Peyer's patch (tissue), 4 donors: Measurements from ENCODE around the gene ASCL5. TPM values are rescaled to one million over a fixed set of nuclear protein-coding genes. Genes with fewer than 3 reads are reported as not detected.

Source experiments
- DNase-seq, 3 donors: peaks; one replicate each; pipeline ENCODE4 v3.0.0-alpha.2; 2017 to 2019
- H3K27ac ChIP-seq, 4 donors: fragments of 200-600 bp; sonication (generic); one replicate each; pipeline ENCODE4 v1.5.1; 2016 to 2019
- H3K27me3 ChIP-seq, 2 donors: fragments of 200-600 bp; sonication (generic); one replicate each; pipeline ENCODE4 v1.5.1; 2019
- H3K36me3 ChIP-seq, 3 donors: fragments of 200-600 bp; sonication (generic); one replicate each; pipeline ENCODE4 v1.5.1; 2016 to 2019
- H3K4me1 ChIP-seq, 4 donors: fragments of 200-600 bp; sonication (generic); one replicate each; pipeline ENCODE4 v1.5.1; 2016 to 2019
- H3K4me3 ChIP-seq, 4 donors: fragments of 200-600 bp; sonication (generic); 1 replicate in 3 of 4; 2 replicates in 1 of 4; pipeline ENCODE4 v1.5.1; 2016 to 2019; ENCODE audit warnings: mild to moderate bottlenecking in 1 of 4
- H3K9me3 ChIP-seq, 4 donors: fragments of 200-600 bp; sonication (generic); one replicate each; pipeline ENCODE4 v1.5.1; 2016 to 2019; ENCODE audit warnings: mild to moderate bottlenecking in 1 of 4
- CTCF ChIP-seq, 6 experiments: fragments of 450-650 bp in 4 of 6; fragments of 200-600 bp in 2 of 6; sonication (generic) in 1 of 6; IDR thresholded peaks; one replicate each; pipeline ENCODE4 v1.5.1; 2017 to 2019; ENCODE audit warnings: antibody characterized with exemption in 6 of 6, mild to moderate bottlenecking in 3 of 6, moderate library complexity in 1 of 6
- POLR2A ChIP-seq, 2 donors: fragments of 450-650 bp; IDR thresholded peaks; one replicate each; pipeline ENCODE4 v1.5.1; 2017; ENCODE audit warnings: antibody characterized with exemption in 2 of 2, mild to moderate bottlenecking in 2 of 2, moderate library complexity in 2 of 2
- total RNA-seq, 4 donors: library from RNA; depleted of rRNA; stranded (reverse); fragments of >200 nt; gene quantifications; one replicate each; pipeline ENCODE4 v1.1.0, GENCODE V29; 2016

ASCL5 gene
- total RNA-seq, 4 donors from 2014 or later, result not detected

- TF ChIP-seq CTCF (IDR thresholded peaks at IDR 0.05) (no peak), POLR2A (IDR thresholded peaks at IDR 0.05) (no peak)
- no peaks in the 10 kb centered on the region for H3K27me3 ChIP-seq
- no peaks in the 10 kb centered on the region for H3K9me3 ChIP-seq
- peak overlapping the region in 3 of 4 donors; percentile 52 to 84 (median 64) for H3K4me3 ChIP-seq
- no peak for DNase-seq
- peak overlapping the region in 1 of 4 donors; percentile 55 for H3K27ac ChIP-seq
- peaks cover 0 to 6% (median 0%) of the 10 kb centered on the region in 4 donors for H3K4me1 ChIP-seq
- H3K36me3 ChIP-seq, result no peaks in the 10 kb centered on the region
Observed at GRCh38 chr1:201113451-201114244, 13.3 kb downstream of the ASCL5 start.

GRCh38 chr1:201112926-201113325, 14.1 kb downstream of the ASCL5 start:
- H3K36me3 ChIP-seq, result no peaks in the 10 kb centered on the region
- DNase-seq, result no peak
- H3K9me3 ChIP-seq, result no peaks in the 10 kb centered on the region
- no peaks in the 10 kb centered on the region for H3K27me3 ChIP-seq
- H3K4me3 ChIP-seq, result no peak overlapping the region
- no peak overlapping the region for H3K27ac ChIP-seq
- TF ChIP-seq CTCF (IDR thresholded peaks at IDR 0.05) (no peak), POLR2A (IDR thresholded peaks at IDR 0.05) (no peak)
- H3K4me1 ChIP-seq, result peaks cover 0 to 6% (median 0%) of the 10 kb centered on the region in 4 donors

GRCh38 chr1:201112173-201112731, 14.7 kb downstream of the ASCL5 start, which contains the start of gene CACNA1S:
TSS of gene CACNA1S (minus strand) at chr1:201112426. CDS start at chr1:201112339, 87 bp downstream.
- Histone ChIP-seq H3K9me3 (no peaks in the 10 kb centered on the region), H3K36me3 (no peaks in the 10 kb centered on the region), H3K27me3 (no peaks in the 10 kb centered on the region), H3K27ac (no peak within 1 kb of the TSS), H3K4me1 (peaks cover 0 to 6% (median 0%) of the 10 kb centered on the region in 4 donors), H3K4me3 (no peak within 1 kb of the TSS)
- no peak for DNase-seq
- TF ChIP-seq CTCF (IDR thresholded peaks at IDR 0.05) (no peak), POLR2A (IDR thresholded peaks at IDR 0.05) (no peak)

- DNase-seq, result peak in 1 of 3 donors; percentile 4
- Histone ChIP-seq H3K9me3 (no peaks in the 10 kb centered on the region), H3K4me1 (peaks cover 0 to 6% (median 0%) of the 10 kb centered on the region in 4 donors), H3K27ac (no peak overlapping the region), H3K27me3 (no peaks in the 10 kb centered on the region), H3K36me3 (no peaks in the 10 kb centered on the region), H3K4me3 (no peak overlapping the region)
- TF ChIP-seq POLR2A (IDR thresholded peaks at IDR 0.05) (no peak), CTCF (IDR thresholded peaks at IDR 0.05) (no peak)
Observed at GRCh38 chr1:201111672-201112071, 15.3 kb downstream of the ASCL5 start.

DNA sequence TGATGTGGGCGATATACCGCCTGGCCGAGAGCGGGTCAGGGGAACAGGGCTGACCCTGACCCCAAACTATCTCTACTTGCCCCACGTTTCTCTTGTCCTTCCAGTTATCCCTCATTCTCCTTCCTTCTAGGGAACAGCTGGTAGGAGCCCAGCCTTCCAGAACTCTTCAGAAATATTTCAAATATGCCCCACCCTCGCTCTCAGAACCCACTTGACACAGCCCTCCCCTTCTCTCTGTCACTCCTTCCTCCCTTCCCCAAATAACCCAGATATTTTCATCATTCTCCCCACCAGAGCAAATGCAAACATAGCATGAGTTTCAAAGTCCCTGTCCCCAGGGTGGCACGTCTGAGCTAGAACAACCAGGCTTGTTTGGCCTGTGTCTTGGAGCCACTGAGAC, 15.8 kb downstream of the ASCL5 start:
- H3K9me3 ChIP-seq, result no peaks in the 10 kb centered on the region
- peaks cover 0 to 6% (median 0%) of the 10 kb centered on the region in 4 donors for H3K4me1 ChIP-seq
- H3K36me3 ChIP-seq, result no peaks in the 10 kb centered on the region
- H3K27ac ChIP-seq, result no peak overlapping the region
- no peak for TF ChIP-seq CTCF (IDR thresholded peaks at IDR 0.05)
- TF ChIP-seq POLR2A (IDR thresholded peaks at IDR 0.05), result no peak
- no peak overlapping the region for H3K4me3 ChIP-seq
- peak in 1 of 3 donors; percentile 8 for DNase-seq
- H3K27me3 ChIP-seq, result no peaks in the 10 kb centered on the region
